ENCODE data around the gene GRIN3B. TPM values are rescaled to one million over a fixed set of nuclear protein-coding genes. Genes with fewer than 3 reads are reported as not detected.
"Not testable (repeated sequence)": the region's sequence is repeated elsewhere in the genome, so short reads cannot be mapped to it uniquely, and the experiment has no call there.

The GRIN3B gene
- total RNA-seq, 2 donors from 2014 or later: 0.05 TPM; not detected in 1

DNA sequence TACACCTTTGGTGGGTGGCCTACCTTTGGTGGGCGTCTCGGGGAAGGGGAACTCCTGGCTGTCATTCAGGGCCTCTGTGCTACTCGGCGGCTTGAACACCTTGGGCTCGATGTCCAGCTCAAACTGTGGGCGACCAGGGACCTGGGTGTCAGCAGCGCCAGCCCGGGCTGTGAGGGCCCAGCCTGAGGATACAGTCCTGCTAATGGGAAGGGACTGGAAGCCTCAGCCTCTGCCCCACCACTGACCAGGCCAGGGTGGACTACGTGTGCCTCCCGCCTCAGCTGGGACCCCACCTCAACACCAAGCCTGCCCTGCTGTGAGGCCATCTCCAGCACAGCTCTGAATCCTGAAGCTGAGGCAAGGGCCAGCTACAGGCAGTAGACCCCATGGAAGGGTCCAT is 13.0 kb downstream of the GRIN3B start:
- intact Hi-C loops (cut with DNase I): loop anchor here in 1 of 2 donors (10.0 kb wide), 1 partner anchor 172 kb away; no protein-coding TSS in a partner anchor
- DNase-seq (ENCODE audit: low spot score): no peak

DNA sequence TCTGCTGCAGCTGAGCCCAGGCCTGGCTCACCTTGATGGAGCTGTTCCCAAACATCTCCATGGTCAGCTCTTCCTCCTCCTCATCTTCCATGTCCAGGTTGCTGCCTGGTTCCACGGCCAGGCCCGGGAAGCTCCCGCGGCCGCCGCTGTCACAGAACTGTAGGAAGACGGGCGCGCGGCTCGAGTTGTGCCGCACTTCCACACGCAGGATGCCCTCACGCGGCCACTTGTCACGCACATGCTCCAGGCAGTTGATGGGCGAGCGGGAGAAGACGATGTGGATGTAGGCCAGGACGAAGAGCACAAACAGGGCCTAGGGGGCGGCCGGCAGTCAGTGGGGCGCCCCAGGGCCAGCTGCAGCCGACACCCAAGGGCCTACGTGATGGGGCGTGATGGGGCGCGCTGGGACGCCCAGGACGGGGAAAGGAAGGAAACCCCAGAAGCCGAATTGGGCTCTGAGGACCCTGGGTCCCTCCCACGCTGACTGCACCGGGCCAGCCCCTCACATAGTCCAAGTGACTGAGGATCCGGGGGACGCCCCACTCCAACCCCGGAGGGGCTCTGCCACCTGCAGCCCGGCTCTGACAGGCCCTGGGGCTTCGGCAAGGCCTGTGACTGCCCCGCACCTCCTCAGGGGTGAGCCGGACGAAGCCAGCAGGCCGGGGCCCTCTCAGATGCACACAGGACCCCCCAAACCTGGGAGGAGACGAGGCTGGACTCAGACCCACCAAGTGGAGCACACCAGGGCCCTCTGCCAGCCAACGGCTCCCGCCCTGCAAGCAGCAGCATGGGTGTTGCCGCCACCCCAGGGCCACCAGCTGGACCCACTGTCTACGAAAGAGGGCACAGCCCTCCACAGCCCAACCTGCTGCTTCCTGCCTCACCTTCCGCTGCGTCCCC is 14.2 kb downstream of the GRIN3B start:
- no peak for DNase-seq (ENCODE audit: low spot score)
- intact Hi-C loops (cut with DNase I): loop anchor here in 1 of 2 donors (10.0 kb wide), 1 partner anchor 170 kb away; no protein-coding TSS in a partner anchor

DNA sequence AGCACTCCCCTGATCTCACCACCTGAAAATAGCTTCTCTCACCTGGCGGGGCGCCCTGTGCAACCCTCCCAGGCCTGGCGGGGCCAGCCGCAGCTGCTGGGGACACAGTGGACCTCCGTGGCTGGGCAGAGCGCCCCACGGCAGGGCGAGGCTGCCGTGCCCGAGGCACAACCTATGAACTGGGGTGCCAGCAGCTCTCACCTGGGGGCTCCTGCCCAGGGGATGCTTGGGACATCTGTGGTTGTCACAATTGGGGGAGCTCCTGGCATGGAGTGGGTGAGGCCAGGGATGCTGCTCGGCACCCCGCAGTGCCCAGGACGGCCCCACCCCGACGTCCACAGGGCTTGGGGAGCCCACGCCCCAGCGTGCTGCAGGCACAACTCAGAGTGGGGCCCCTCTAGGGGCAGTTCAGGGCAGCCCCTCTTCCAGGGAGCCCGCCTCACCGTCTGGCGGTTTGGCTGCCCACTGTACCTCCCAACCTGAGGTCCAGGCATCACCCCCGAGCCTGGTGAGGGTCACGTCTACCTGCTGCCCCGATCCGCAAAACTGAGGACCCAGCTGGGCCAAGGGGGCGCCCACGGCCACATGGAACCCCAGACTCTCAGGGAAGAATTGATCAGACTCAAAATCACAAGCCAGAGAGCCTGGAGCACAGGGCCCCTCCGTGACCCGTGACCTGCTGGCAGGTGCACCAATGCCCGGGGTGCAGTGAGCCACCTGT is 15.0 kb downstream of the GRIN3B start:
- no peak for DNase-seq (ENCODE audit: low spot score)
- intact Hi-C loops (cut with DNase I): loop anchor here in 1 of 2 donors (10.0 kb wide), 1 partner anchor 170 kb away; no protein-coding TSS in a partner anchor

DNA sequence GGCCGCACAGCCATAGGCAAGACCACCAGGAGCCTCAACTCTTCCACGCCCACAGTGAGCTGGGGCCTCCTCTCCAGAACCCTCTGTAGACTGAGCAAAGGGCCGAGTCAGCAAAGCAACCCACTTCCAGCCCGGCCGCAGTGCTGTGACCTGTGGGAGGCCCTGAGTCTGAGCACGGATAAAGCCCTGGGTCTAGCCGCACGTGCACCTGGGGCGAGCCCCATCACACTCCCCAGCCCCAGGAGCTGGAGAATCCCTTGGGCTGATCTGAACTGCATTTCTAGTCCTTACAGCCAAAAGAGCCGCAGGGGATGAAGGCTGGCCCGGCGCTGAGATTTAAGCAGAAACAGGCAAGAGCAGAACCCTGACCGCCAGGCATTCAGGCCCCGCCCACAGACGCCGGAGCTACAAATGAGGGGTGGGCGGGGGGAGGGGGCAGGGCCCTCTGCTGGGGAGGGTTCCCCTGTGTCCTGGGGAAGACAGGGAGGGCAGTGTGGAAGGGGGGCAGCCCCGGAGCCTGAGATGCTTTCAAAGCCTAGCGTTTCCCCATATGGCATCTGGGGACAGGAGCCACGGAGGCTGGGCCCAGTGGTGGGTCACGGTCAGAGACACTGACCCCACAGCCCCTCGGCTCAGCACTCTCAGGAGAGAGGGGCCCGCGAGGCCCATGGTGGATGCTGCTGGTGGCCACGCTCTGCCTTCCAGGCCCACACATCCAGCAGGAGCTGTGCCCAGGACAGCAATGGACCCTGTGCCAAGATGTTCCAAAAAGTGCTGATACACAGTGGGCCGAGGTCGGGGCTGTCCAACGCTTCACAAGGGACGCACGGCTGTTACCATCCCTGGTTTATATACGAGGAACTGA is 15.8 kb downstream of the GRIN3B start:
- intact Hi-C loops (cut with DNase I): loop anchor here in 1 of 2 donors (10.0 kb wide), 1 partner anchor 169 kb away; no protein-coding TSS in a partner anchor

DNA sequence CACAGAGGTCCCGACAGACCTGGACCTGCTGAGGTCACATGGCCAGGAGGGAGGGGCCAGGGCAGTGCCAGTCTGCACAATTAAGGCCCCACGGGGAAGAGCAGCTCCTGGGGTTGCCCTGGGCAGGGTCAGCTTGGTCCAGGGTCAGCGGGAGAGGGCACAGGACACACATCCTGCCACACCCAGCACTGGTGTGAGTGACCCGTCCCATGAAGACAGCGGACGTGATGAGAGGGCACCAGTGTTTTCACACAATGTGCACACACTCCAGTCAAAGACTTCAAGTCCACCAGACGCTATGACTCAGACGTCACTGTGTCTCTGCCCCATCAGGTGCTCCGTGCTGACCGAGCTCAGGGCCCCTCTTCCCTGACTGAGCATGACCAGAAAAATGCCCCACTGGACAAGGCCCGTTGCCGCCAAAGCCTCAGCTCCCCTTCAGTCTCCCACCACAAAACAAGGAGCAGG is 16.5 kb downstream of the GRIN3B start:
- DNase-seq (ENCODE audit: low spot score): no peak
- intact Hi-C loops (cut with DNase I): loop anchor here in 1 of 2 donors (10.0 kb wide), 1 partner anchor 168 kb away; no protein-coding TSS in a partner anchor

More for the DNA sequence above, 15.8 kb downstream of the GRIN3B start:
- DNase-seq (ENCODE audit: low spot score): no peak

DNA sequence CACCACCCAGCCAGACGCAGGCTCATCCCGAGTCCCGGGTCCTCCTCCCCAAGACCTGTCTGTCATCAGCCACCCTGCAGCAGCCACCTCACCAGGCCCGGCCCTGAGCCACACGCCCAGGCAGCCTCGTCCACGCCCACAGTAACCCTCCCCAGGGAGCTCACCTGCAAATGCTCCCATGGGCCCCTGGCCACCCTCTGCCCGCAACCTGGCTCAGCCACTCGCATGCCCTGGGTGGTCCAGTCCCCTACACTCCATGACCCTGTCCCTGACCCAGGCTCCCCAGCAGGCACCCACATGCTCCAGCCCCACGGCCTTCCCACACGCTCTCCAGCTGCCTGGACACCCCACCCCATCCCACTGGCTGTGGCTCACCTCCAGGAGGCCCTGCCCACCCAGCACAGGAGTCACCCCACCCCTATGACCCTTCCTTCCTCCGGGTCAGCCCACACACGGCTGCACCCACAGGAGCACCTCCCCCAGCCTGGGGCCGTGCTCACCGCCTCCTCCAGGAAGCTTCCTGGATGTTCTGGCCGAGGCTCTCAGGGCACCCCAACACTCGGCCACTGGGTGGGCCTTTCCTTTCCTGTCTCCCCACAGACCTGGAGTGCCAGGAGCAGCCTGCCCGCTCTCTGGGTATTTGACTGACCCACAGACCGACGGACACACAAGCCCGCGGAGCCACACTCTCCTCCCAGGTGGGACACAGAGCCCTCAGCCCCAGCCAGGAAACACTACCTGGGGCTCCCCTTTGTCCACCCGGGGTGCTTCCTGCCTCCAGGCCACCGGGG is 17.1 kb downstream of the GRIN3B start:
- intact Hi-C loops (cut with DNase I): loop anchor here in 1 of 2 donors (10.0 kb wide), 1 partner anchor 167 kb away; no protein-coding TSS in a partner anchor
- no peak for DNase-seq (ENCODE audit: low spot score)

DNA sequence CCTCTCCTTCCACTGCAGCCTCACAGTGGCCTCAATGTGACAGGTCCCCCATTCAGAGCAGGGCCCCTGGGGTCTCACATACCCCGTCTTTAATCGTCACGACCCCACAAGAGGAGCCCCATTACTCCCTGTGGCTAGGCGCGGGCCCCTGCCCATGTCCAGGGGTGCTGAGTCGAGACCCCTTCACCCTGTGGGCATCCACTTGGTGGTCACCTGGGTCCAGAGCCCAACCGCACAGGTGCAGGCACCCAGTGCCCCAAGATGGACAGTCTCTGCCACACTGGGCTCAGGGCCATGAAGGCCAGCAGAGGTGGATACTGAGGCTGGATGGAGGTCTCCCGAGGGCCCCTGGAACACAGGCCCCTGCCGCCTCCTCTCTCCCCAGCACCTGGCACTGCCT is 17.7 kb downstream of the GRIN3B start:
- intact Hi-C loops (cut with DNase I): loop anchor here in 1 of 2 donors (10.0 kb wide), 1 partner anchor 167 kb away; no protein-coding TSS in a partner anchor
- DNase-seq (ENCODE audit: low spot score): no peak

DNA sequence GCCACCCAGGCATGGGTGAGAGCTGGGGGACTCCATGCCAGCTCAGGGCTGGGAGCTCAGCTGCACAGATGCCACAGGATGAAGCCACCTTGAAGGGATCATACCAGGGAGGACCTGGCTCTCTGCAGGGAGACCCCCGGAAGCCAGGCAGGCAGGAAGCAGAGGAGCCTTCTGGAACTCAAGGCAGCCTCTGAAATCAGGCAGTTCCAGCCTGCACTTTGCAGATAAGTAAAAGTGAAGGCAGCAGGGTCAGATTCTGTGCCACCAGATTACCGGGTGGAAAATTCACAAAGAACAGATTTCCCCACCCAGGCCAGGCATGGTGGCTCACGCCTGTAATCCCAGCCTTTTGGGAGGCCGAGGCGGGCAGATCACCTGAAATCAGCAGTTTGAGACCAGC is 18.2 kb downstream of the GRIN3B start:
- DNase-seq (ENCODE audit: low spot score): no peak
- intact Hi-C loops (cut with DNase I): loop anchor here in 1 of 2 donors (10.0 kb wide), 1 partner anchor 166 kb away; no protein-coding TSS in a partner anchor

DNA sequence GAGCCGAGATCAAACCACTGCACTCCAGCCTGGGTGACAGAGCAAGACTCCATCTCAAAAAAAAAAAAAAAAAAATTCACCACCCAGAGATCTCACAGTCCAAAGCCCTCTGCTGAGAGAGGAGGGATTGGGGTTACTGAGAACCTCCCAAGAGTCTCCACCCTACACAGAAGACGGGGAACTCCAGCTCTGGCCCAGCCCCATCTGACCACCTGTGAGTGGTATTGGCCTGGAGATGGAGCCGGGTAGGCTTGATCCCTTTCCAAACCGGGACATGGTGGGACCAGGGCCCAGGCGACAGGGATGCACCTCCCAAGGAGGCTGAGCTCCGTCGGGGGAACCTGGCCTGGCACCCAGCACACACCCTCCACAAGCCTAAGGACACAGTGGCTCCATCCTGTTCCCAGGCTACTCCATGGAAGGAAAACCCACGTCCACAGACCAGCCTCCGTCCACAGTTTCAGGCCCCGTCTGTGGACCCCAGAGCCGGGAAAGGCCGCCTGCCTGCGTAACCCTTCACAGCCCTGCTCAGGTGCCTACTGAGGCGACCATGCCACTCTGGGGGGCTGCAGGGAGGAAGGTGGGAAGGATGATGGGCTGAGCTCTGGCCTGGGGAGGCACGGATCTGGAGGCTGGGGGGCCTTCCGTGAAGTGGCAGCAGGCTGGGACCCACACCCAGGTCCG is 18.9 kb downstream of the GRIN3B start:
- intact Hi-C loops (cut with DNase I): loop anchor here in 1 of 2 donors (10.0 kb wide), 1 partner anchor 166 kb away; no protein-coding TSS in a partner anchor
- DNase-seq (ENCODE audit: low spot score): no peak

DNA sequence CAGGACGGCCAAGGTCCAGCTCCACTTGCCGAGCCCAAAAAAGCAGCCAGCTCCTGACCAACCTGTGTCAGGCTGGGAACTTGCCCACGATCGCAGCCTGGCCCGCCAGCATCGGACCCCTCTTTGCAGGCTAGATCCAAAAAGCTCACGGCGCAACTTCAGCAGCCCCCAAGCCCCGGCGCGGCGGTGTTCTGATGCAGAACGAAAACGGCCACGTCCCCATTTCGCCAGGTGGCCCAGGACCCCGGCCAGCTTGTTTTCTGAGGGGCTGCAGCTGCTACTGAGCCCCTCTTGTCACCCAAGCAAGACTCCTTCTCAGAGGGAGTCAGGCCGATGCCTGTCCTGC is 19.4 kb downstream of the GRIN3B start:
- no peak for DNase-seq (ENCODE audit: low spot score)
- intact Hi-C loops (cut with DNase I): loop anchor here in 1 of 2 donors (10.0 kb wide), 1 partner anchor 165 kb away; no protein-coding TSS in a partner anchor

DNA sequence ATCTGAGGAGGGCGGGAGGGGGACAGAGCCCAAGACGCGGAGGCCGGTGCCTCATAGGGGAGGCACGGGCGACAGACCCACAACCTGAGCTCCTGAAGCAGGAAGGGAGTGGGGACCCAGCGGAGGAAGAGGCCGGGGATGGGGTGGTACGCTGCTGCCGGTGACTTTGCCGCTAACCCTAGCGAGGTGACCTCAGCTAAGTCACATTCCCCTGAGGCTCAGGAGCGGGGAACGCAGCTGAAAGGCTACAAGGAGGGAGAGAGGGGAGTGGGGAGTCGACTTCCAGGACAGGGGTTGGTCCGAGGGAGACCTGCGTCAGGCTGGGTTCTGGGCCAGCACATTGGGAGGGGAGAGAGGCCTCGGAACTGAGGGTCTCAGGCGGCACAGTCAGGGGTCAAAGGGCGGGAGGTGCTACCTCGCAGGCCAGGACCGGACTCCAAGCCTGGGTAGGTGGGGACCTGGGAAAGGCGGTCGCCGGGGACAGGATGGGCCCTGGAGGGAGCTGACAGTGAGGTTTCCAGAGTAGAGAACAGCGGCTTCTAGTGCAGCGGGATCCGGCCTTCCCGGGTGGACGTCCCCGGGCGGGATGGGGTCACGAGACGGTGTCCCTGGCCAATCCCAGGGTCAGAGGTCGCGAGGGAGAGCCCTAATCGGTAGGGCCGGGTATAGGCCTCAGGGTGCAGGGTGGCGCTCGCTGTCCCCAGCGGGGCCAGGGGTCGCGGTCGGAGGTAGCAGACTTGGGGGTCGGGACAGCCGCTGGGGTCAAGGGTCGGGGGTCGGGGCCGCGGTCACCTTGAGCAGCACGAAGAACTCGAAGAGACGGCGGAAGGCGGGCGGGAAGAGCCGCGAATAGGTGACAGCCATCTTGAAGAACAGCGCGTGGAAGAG is 20.0 kb downstream of the GRIN3B start:
- DNase-seq (ENCODE audit: low spot score): no peak
- intact Hi-C loops (cut with DNase I): loop anchor here in 1 of 2 donors (5.0 to 10.0 kb wide), 2 partner anchors 82 to 165 kb away; partner anchors contain the start of gene GPX4

DNA sequence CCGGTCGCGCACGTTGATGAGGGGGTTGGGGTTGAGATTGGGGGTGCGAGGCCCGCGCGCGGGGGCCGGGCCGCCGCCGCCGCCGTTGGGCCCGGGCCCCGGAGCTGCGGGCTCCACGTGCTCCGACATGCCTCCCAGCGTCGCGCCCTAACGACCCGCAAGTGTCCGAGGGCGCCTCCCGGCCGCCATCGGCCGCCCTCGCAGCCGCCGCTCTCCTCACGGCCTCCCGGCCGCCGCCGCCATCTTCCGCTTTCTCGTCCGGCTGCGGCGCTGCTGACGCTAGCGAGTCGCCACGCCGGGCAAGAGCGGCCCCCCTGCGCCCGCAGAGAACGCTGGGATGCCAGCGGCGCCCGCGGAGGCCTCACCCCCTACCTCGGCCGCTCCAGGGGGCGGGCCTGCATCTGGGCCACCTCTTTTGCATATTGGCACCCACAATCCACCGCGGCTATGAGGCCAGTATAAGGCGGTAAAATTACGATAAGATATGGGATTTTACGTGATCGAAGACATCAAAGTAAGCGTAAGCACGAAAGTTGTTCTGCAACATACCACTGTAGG is 20.7 kb downstream of the GRIN3B start, which contains the start of gene TMEM259:
TMEM259 (minus strand) TSS at position 256 of the 558 bp plus-strand sequence; CDS start at position 129, 127 bp downstream.
- intact Hi-C loops (cut with DNase I): loop anchor here in 1 of 2 donors (5.0 kb wide), 1 partner anchor 81 kb away; the partner anchor contains the start of gene GPX4
- peak; percentile 99 for DNase-seq (ENCODE audit: low spot score)

DNA sequence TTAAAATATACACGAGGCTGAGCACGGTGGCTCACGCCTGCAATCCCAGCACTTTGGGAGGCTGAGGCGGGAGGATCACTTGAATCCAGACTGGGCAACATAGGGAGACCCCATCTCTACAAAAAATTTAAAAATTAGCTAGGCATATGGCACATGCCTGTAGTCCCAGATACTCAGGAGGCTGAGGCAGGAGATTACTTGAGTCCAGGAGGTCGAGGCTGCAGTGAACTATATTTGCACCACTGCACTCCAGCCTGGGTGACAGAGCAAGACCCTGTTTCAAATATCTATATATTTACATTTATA is 23.6 kb downstream of the GRIN3B start:
- intact Hi-C loops (cut with DNase I): loop anchor here in 1 of 2 donors (5.0 kb wide), 1 partner anchor 78 kb away; the partner anchor contains the start of gene GPX4
- DNase-seq (ENCODE audit: low spot score): not testable (repeated sequence)

DNA sequence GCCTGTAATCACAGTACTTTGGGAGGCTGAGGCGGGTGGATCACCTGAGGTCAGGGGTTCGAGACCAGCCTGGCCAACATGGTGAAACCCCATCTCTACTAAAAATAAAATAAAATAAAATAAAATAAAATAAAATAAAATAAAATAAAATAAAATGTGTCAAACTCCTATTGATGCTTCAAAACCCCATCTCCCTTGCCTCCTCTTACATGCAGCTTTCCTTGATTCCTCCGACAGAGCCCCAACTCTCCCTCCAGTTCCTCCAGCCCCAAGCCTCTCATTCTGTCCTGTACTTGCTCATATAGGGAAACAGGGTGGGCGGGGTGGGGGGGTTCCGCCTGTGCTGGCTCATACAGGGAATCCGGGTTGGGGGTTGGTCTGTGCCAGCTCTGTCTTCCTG is 24.9 kb downstream of the GRIN3B start:
- intact Hi-C loops (cut with DNase I): not testable (repeated sequence)

DNA sequence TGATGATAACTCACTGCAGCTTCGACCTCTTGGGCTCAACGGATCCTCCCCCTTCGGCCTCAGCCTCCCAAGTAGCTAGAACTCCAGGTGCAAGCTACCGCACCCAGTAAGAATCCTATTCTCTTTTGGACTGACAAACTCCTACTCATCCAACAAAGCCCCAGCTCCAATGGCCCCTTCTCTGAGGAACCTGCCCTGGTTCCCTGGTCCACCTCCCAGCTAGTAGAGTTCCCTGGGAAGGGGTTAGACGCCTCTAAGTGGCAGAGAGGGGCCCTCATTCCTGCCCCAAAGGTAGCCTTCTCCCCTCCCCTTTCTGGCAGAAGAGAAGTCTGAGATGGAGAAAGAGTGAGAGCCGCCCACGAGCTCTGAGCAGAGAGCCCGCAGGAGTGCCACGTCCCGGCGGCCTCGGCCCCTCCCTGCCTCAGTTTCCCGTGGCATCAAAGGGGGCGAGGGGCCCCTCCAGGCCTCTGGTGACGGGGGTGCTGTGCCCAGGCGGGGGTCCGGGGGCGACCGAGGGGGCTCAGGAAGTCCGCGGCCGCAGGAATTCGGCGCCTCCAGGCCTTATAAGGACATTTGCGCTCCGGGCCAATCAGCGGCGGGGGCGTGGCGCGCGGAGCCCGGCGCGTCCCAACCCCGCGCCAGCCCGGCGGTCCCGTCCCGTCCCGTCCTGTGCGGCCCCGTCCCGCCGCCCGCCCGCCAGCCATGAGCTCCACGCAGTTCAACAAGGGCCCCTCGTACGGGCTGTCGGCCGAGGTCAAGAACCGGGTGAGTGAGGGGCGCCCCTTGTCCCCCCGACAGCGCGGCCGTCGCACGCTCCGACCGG is 26.0 kb downstream of the GRIN3B start, which contains the start of gene CNN2:
CNN2 (plus strand) TSS at position 649 of the 823 bp plus-strand sequence; CDS start at position 703, 54 bp downstream.
- peak; percentile 94 for DNase-seq (ENCODE audit: low spot score)
- intact Hi-C loops (cut with DNase I): no loop called here

More for the DNA sequence above, 24.9 kb downstream of the GRIN3B start:
- DNase-seq (ENCODE audit: low spot score): not testable (repeated sequence)

Measured in posterior vena cava (tissue), 2 donors.